Measurements from ENCODE around the gene PPP1R9B.

The PPP1R9B gene

DNA sequence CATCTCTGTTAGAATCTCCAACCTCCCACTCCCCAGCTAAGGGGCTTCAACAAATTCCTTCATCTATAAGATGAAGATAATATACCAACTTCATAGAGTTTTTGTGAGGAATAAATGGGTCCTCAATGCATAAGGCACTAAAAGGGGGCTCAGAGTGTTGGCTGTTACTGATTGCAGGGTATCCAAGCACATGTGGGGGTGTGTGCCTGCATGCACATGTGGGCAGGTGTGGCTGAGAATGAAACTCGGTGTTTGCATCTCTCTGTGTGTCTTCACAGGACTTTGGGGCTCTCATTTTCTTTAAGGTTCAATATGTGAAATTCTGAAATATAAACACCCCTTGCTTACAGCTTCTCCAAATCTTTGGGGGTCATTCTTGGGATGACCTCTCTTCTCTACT lies 4.1 kb upstream of the PPP1R9B start:
- DNase-seq: no peak

DNA sequence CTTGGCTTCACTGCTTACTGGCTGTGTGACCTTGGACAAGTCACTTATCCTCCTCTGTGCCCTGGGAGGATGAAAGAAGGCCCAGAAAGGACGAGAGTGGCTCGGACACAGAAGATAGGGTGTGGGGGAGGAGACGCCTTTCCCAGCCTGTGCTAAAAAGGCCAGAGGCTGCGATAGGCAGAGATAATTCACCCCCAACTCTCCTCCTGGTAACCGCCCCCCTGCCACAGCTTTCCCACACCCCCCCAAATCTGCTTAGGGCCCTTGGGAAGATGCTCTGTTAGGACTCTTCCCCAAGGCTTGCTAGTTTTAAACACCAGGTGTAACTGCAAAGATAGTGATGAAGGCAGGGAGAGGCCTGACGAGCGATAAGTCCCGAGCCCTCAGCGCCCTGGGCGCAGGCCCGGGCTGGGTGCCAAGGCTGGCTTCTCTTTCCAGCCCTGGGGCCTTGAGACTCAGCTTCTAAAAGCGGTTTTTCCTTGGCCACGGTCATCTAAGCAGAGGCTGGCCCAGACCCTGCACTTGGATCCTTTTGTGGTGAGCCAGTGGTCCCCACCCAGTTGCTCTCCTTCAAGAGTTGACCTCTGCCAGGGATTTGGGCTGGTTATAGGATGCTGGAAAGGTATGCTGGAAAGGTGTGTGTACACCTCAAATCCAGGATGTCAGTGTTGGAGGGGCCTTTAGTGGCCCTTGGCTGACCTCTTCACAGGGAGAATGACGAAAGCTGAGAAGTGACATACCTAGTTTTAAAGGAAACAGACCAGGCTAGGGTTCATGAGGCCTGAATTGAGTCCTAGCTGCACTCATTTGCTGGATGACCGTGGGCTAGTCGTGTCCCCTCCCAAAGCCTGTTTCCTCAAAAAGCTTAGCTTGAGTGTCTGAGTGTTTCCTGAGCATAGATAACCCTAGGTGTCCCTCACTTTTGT lies 3.4 kb upstream of the PPP1R9B start:
- no peak for DNase-seq

DNA sequence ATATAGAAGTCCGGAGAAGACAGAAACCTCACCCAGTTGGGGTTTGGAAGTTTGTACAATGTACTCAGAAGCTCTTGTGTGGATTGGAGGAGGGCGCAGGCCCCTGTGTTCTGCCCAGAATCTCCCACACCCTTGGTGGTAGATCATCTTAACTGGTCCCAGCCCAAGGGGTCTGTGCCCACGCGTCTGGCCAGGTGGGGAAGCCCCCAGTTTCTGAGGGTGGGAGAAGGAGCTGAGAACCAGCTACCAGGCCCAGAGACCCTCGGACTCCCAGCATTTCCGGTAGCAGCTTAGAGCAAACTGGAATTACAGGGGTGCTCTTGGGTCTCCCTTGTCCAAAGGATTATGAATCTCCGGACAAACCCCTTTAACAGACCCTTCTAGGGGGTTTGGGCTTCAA lies 2.3 kb upstream of the PPP1R9B start:
- no peak for DNase-seq

DNA sequence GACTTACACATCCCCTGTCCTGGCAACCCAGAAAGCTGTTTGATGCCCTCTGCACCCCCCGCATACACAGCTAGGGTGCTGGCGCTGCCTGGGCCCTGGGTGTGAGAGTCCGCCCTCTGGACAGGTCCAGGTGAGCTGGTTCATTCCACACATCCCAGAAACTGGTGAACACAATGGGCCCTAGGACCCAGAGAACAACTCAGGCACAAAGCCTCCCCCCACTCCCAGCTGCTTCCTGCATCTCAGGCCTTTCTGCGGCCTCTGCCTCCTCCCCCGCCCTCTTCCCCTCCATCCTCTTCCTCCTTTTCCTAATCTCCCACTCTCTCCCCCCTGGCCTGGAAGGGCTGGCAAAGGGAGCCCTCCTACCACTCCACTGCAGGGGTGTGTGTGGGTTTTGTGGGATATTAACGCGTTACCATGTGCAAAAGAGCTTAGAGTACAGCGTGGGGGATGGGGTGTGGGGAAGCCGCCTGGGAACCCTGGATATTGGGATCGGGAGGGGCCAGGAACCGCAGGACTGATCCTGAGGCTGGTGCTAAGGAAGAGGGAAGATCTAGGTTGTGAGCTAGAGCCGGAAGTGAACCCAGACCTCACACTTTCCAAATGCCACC lies 1.6 kb upstream of the PPP1R9B start:
- DNase-seq: peak; percentile 83

DNA sequence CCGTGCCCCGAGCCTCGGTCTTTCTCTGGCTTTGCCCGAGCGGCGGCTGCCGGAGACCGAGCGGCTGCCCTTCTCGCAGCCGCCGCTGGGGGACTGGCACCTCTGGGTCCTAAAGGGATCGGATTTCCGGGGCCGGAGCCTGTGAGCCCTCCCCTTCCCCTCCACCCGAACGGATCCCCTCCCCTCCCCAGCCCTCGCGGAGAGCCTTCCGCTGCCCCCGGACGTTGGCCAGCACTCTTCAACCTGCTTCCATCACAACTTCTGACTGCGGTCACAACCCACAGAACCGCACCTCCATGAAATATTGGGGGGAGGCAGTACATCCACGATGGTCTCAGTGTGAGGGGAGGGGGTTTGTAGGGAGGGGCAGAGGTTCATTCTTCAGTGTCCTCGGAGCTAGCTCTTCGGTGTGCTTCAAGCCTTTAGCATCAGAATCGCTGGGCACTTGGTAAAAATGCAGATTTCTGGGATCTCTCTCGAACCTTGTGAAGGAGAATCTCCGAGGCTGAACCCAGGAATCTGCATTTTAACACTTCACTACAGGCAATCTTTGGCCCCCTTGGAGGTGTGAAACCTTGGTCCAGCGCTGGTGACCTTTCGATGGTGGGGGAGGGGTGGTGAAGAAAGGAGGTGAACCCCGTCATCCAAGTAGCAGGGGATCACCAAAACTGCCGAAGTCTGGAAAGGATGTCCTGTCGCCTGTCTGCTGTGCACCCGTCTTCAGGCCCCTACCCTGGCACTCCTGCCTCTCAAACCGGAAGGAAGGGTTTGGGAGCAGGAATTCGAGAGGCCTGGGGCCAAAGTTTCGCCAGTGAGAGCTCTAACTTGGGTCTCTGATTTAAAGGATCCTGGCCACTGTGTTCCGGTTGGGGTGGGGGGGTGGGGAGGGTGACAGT lies 812 bp upstream of the PPP1R9B start:
- DNase-seq: peak; percentile 77

DNA sequence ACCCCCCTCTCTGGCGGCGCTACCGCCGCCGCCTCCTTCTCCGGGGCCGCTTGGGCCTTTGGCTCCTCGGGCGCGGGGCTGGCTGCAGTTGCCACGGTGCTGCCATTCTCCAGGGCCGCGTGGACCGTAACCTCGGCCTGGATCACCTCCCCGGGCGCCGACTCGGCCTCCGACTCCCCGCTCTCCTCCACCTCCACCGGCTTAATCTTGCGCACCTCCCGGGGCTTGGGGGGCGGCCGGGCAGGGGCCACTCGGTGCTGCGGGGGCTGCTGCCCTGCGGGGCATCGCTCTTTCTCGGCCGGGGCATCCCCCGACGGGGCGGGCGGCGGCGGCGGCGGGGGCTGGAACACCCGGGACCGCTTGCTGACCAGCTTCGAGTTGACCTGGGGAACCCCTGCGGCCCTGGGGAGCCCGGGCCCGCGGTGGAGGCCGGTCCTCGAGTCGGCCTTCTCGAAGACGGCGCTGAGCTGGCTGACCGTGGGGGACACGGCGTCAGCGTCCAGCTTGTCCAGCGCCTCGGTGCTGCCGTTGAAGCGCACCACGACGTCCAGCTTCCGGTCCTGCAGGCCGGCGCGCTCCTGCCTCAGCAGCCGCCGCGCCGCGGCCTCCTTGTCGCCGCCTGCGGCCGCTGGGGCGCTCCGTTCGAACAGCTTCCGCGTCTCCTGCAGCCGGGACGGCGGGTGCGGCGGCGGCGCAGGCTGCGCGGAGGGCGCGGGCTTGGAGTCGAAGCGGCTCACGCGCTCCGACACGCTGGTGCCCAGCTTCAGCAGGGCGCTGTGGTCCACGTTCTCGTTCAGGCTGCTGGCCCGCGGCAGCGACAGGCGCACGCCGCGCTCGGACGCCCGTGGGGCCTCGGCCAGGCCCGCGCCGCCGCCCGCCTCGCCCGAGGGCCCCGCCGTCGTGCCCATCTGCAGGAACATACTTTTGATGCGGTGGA lies 792 bp downstream of the PPP1R9B start:
- no peak for DNase-seq

DNA sequence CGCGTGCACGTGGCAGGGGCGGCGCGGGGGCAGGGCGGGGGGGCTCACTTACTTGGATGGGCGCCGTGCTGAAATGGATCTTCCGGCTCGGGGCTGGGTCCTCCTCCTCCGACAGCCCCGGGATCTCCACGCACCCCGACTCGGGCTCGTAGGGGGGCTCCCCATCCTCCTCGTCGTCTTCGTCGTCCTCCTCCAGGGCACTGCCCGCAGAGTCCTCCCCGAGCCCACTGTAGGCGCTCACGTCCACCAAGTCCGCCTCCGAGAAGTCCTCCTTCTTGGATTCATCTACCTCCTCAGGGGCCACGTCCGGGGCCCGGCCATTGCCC lies 1.4 kb downstream of the PPP1R9B start:
- DNase-seq: no peak

DNA sequence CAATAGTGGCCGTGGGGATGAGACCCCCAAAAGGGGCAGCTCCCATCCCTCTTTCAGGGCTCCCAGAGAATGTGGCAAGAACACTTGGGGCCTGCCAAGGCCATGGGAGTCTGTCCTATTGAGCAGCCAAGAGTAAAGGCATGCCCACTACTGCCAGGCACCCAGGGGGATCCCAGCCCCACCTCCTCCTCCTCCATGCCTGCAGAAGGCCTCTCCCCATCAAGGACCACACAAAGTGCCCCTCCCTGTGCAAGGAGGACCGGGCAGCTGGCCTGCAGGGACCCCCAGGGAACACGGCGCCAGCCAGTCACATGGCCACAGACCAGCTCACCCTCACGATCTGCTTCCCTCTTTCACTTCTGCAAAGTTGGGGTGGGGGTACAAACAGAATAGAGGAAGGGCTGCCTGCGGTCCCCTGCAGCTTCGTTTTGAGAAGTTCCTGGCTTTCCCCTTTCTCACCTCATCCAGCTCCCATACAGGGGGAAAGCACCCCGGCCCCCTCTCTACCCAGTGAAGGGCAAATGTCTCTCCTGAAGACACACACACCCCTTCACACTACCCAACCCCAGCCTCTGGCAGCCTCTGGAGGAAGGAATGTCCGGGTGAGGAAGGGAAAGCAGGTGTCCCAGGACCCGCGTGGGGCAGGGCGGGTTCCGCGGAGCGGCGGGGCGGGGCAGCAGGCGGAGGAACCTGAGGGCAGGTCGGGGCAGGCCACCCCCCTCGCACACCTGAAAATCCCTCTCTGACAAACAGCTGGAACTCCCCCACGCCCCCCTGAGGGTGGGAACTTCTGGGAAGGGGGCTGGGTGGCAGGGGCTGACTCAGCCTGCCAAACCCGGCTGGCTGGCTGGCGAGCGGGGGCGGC lies 2.0 kb downstream of the PPP1R9B start:
- DNase-seq: no peak

DNA sequence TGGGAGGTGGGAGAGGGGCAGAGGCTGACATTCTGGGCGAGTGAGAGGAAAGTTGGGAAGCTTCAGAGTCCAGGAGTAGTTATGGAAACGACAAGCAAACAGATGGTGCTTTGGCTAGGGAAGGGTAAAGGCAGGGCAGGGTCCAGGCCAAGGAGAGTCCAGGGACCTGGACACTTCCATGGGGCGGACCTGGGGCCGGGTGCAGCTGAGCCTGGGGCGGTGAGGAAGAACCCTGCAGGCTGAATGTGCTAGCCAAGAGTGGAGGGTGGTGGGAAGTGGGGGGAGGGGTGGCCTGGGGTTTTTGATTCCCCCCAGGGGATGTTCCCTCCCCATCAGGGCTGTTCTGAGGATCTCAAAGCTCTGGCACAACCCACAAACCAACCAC lies 2.6 kb downstream of the PPP1R9B start:
- DNase-seq: no peak

DNA sequence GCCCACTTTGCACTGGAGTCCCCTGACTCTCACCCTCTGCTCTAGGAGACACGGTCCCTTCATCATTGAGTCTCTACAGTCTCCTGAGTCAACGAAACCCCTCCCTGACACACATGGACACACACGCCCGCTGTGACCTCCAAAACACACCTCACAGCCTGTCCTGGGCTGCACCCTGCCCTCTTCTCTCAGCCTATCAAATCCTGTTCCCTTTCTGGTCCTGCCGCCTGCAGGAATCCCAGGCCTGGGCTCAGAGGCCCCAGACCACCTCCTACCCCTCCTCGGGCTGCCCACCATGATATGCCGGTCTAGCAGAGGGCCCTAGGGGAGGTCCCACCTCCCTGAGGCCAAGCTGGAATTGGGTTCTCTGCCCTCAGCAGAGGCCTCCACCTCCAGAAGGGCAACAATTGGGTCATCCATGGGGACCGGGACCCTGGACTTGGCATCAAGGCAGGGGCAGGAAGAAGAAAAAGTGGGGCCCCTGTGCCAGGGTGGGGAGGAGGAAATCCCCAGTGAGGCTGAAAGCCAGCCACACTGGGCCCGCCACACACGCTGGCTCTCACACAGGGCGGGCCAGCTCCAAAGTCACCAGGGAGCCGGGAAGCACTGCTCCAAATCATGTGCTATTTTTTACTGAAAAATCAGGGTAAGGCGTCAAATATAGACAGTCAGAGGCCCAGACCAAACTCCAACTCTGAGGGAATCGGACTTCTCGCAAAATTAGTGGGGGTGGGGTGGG lies 3.4 kb downstream of the PPP1R9B start:
- no peak for DNase-seq

DNA sequence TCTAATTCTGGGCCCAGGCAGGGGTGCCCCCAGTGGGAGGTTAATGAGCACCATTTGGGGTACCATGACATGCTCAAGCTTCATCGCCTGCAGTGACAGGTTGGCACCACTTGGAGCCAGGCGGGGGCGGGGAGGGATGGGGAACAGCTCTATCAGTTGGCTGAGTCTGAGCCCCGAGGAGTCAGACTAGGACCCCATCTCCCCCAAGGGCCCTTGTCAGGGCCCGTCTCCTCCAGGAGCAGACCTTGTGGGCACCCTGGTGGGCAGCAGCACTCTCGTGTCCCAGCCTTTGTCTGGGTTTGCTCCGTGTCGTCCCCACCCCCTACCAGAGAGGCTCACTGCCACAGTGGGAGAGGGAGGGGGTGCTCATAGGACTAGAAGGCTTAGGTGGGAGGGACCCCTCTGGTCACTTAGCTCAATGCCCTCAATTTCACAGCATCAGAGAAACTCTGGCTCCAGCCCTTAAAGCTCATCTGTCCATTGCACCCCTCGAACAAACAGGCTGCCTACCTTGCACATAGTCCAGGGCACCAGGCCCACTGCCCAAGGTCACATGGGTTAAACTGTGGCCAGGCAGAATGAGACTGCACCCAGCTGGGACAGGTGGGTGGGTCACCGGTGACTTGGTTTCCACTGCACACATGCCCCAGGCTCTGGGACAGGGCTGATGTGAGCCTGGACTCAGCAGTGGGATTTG lies 4.1 kb downstream of the PPP1R9B start:
- DNase-seq: no peak

DNA sequence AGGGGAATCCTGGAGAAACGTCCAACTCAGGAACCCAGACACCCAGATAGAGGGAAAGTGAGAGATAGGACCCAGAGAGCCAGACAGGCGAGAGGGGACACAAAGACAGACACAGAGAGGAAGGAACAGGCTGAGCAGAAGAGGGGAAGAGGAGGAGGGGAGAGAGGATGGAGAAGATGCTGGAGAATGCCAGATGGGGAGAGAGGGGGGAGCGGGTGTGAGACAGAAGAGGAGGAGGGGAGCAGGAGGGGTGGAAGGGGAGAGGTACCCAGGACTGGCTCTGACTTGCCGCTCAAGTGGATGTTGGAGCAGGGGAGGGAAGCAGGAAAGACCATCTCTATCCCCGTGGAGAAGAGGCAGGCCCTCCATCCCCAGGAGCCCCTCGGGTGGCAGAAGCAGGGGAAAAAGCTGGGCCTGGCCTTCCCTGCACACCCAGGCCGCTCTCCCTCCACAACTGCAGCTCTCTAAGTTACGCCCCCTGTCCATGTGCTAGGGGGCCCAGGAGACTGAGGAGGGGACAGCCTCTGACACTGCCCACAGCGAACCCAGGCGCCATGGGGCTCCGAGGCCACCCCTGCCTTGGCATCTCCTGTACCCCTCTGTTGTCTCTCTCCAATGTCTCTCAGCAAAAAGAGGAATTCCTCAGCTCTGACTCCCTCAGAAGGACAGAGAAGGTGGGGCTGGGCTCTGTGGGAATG lies 4.8 kb downstream of the PPP1R9B start:
- DNase-seq: no peak

DNA sequence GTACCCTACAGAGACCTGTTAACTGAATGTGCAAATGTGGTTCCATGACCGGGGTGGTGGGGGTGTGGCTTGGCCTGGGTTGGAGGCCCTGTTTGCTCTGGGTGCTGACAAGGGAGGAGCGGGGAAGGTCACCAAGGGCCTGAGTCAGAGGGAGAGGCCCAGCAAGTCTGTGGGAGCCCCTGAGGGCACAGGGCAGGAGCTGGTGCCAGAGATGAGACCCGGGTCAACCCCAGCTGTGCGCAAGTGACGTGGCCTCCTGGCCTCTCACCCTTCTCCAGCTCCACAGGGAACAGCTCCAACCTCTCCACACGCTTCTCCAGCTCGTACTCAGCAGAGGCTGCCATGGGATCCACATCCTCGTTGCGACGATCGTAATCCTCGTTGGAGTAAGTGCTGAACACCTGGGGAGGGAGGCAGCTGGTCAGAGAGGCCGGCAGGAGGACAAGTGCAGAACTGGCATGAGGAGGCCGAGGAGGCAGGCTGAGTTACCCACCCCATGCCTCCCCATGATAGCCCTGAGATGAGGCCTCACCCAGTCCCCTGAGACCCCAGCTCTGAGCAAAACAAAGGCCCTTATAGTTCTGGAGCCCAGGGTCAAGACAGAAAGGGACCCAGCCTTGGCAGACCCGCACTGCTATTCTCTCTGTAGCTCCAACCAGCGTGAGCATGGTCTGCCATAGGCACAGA lies 5.5 kb downstream of the PPP1R9B start:
- no peak for DNase-seq

DNA sequence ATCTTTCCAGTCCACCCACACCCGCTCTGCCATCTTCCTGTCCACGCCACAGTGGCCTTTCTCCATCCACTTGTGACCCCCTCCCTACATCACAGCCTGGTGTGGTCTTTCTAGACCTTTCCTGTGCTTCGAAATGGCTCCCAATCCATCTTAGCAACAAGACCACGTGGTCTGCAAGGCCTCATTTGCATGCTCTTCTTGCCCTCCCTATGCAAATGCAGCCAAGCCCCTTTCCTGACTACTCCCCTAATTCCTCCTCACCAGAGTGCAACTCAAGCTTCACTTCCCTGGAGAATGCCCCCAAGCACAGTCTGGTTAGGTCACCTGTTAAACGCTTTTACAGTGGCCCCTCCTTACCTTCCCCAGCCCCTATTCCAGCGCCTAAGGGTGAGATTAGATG lies 6.1 kb downstream of the PPP1R9B start:
- no peak for DNase-seq

DNA sequence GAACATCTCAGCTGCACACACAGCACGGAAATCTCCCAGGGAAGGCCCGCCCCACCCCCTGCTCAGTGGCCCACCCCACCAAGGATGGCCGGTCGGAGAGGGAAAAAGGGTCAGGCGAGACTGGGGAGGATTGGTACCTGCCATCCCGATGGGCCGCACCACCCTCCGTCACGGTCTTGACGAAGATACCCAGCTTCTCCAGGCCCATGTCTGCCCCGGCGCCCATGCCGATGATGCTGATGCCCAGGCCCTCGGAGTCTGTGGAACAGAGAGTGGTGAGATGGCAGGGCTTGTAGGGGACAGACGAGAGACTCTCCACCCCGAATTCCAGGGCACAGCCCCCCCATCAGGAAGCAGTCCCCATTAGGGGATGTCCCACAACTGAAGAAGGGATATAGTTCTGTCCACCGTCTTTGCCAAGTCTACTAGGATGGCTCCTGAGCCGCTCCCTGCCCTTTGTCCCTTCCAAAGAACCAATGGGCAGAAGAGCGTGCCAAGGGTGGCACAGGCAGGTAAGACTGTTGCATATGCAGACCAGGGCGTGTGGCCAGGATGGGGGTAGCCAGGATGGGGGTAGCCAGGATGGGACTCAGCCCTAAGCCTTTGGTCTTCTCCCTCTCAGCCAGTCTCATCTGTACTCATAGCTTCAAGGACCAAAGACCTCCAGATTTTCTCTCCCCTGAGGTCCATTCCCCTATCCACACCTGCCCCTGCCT lies 6.9 kb downstream of the PPP1R9B start:
- DNase-seq: no peak

DNA sequence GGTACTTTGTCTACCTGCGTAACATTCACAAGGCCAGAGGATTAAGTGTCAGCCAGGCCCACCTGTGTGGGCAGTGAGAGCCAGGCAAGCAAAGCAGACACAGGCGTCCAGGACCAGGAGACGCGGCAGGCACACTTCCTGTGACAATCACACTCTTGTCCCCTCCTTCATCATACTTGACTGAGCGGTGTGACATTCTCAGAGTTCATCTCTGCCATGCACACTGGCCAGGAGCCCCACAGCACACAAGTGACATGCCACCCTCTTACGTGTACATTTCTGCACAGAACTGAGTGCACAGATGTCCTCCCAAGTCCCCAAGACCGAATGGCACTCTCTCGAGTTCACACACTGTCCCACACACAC lies 8.7 kb downstream of the PPP1R9B start:
- no peak for DNase-seq

DNA sequence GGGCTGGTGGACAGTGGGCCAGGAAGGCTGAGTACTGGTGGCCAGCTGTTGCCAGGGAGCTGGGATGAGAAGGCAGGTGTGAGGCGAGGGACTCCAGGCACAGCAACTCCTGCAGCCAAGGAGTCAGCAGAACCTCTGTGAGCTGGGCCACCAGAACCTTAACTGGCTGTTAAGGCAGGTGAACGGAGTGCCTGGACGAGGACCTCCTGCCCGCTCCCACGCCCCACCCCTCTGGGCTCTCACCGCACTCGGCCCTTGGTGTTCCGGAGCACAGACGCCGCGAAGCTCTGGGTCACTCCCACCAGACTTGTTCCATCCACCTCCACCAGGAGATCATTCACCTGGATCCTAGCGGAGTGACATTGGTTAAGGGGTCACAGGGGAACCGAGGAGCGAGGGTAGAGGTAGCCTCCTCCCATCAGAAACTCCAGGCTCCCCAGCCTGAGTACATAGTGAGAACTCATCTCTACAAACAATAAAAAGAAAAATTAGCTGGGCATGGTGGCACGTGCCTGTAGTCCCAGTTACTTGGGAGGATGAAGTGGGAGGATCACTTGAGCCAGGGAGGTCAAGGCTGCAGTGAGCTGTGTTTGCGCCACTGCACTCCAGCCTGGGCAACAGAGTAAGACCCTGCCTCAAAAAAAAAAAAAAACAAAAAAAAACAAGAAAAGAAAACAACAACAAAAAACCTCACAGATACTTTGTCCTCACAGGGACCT lies 9.3 kb downstream of the PPP1R9B start:
- DNase-seq: no peak

All from SHP77 treated with DMSO at 0.1 percent for 48 hours (cell line).